K562 (cell line): ENCODE results near the gene CPED1. TPM values are rescaled to one million over a fixed set of nuclear protein-coding genes. Genes with fewer than 3 reads are reported as not detected.
A peak's percentile ranks its signal among the peaks of the same experiment; 100 is the strongest.

ENCODE experiments used
- BRD9 ChIP-seq: fragments of 450-650 bp; IDR thresholded peaks from 2 replicates; pipeline ENCODE4 v1.6.1; 2018; ENCODE audit warnings: low read depth; ENCODE audit not compliant: partially characterized antibody
- CSDE1 ChIP-seq, 2 experiments: fragments of 450-650 bp; IDR thresholded peaks; 2 replicates each; pipeline ENCODE4 v1.6.1; 2016; ENCODE audit warnings: mild to moderate bottlenecking in 1 of 2
- DNMT1 ChIP-seq: fragments of 450-650 bp; IDR thresholded peaks from 2 replicates; pipeline ENCODE4 v1.6.1; 2016; ENCODE audit warnings: antibody characterized with exemption, mild to moderate bottlenecking
- ELF1 ChIP-seq: fragments of 200-800 bp; sonication (Bioruptor generic); IDR thresholded peaks from 2 replicates; pipeline ENCODE4 v1.6.1; 2016; ENCODE audit warnings: missing genetic modification characterization, missing compliant biosample characterization
- GABPA ChIP-seq: fragments of 200-800 bp; sonication (Bioruptor generic); conservative IDR thresholded peaks from 2 replicates; pipeline ENCODE4 v1.6.1; 2016; ENCODE audit warnings: low read depth, missing genetic modification characterization, missing compliant biosample characterization
- GTF2E2 ChIP-seq: fragments of 200-800 bp; sonication (Bioruptor generic); IDR thresholded peaks from 2 replicates; pipeline ENCODE4 v1.6.1; 2016; ENCODE audit warnings: missing genetic modification characterization, missing compliant biosample characterization
- HIVEP1 ChIP-seq: fragments of 250-450 bp; sonication (Bioruptor Pico); IDR thresholded peaks from 2 replicates; pipeline ENCODE4 v1.4.0; 2020; ENCODE audit warnings: mild to moderate bottlenecking
- KLF13 ChIP-seq: fragments of 450-650 bp; IDR thresholded peaks from 2 replicates; pipeline ENCODE4 v1.6.1; 2016; ENCODE audit warnings: missing genetic modification characterization, low read depth, mild to moderate bottlenecking, missing compliant biosample characterization, moderate library complexity, borderline replicate concordance
- RB1 ChIP-seq: fragments of 450-650 bp; IDR thresholded peaks from 2 replicates; pipeline ENCODE4 v1.6.1; 2017; ENCODE audit warnings: low read depth, mild to moderate bottlenecking
- RBM22 ChIP-seq: fragments of 200-400 bp; formaldehyde crosslinking; IDR thresholded peaks from 2 replicates; pipeline ENCODE4 v1.6.1; 2018; ENCODE audit warnings: low read length, low read depth; ENCODE audit not compliant: poor library complexity, severe bottlenecking
- SAP30 ChIP-seq: fragments of 200-600 bp; sonication (generic); IDR thresholded peaks from 2 replicates; pipeline ENCODE4 v1.6.1; 2012; ENCODE audit warnings: borderline replicate concordance, low read depth, mild to moderate bottlenecking, moderate library complexity, low read length, control low read depth, inconsistent platforms; ENCODE audit not compliant: insufficient read depth, poor library complexity, severe bottlenecking
- SMARCA5 ChIP-seq: fragments of 450-650 bp; IDR thresholded peaks from 2 replicates; pipeline ENCODE4 v1.6.1; 2016
- SMC3 ChIP-seq: conservative IDR thresholded peaks from 2 replicates; pipeline ENCODE4 v1.6.1; 2011; ENCODE audit warnings: low read depth, low read length, improper control_type of control experiment; ENCODE audit not compliant: insufficient read depth
- WHSC1 ChIP-seq: IDR thresholded peaks from one replicate; pipeline ENCODE4 v1.6.1; 2012; ENCODE audit warnings: low read length, control low read depth, inconsistent platforms
- ZFP36 ChIP-seq: fragments of 150-350 bp; IDR thresholded peaks from 2 replicates; pipeline ENCODE4 v1.6.1; 2018; ENCODE audit warnings: low read length, low read depth; ENCODE audit not compliant: partially characterized antibody
- ZNF133 ChIP-seq: fragments of 250-450 bp; sonication (Bioruptor Pico); IDR thresholded peaks from 2 replicates; pipeline ENCODE4 v1.4.0; 2020; ENCODE audit warnings: mild to moderate bottlenecking
- ZNF3 ChIP-seq: fragments of 250-450 bp; sonication (Bioruptor Pico); IDR thresholded peaks from 2 replicates; pipeline ENCODE4 v1.5.0; 2021; ENCODE audit warnings: mild to moderate bottlenecking, moderate library complexity
- ZNF57 ChIP-seq: fragments of 450-650 bp; formaldehyde crosslinking; IDR thresholded peaks from 2 replicates; pipeline ENCODE4 v1.4.0; 2020; ENCODE audit warnings: mild to moderate bottlenecking, moderate library complexity
- ZNF707 ChIP-seq: fragments of 250-450 bp; sonication (Bioruptor Pico); conservative IDR thresholded peaks from 2 replicates; pipeline ENCODE4 v1.8.0; 2022; ENCODE audit warnings: inconsistent platforms, mild to moderate bottlenecking, moderate library complexity
- polyA plus RNA-seq, 8 experiments: library from polyadenylated mRNA; depleted of rRNA in 4 of 8; stranded (reverse) in 5 of 8; unstranded in 3 of 8; fragments of >200 nt; fragmentation: Nextera tagmentation in 2 of 8; fragmentation: Illumina TruSeq in 1 of 8; extraction: Ambion mirVana in 2 of 8; extraction: Trizol in 1 of 8; gene quantifications; 2 replicates each; pipeline versions ENCODE4 v1.2.1 to v1.2.3, GENCODE V29; 2011 to 2014; ENCODE audit warnings: inconsistent platforms in 1 of 8, missing spikeins in 1 of 8
- total RNA-seq, 7 experiments: library from RNA; depleted of rRNA in 6 of 7; stranded (reverse); fragments of >200 nt in 6 of 7; fragmentation: Illumina TruSeq in 2 of 7; extraction: Trizol in 2 of 7; gene quantifications; 2 replicates each; pipeline versions ENCODE4 v1.2.1 to v1.2.3, GENCODE V29; 2011 to 2021; ENCODE audit warnings: low replicate concordance in 1 of 7
- TF ChIP-seq, protein P1 (sequence below), 2 experiments: IDR thresholded peaks; 2 replicates each; pipeline ENCODE4 v1.6.1; 2011; ENCODE audit warnings: borderline replicate concordance in 1 of 2, control low read depth in 1 of 2, low read depth in 1 of 2, low read length in 1 of 2, mild to moderate bottlenecking in 1 of 2, mixed read lengths in 1 of 2, moderate library complexity in 1 of 2; ENCODE audit not compliant: insufficient read depth in 1 of 2, insufficient read length in 1 of 2, poor library complexity in 1 of 2, severe bottlenecking in 1 of 2; ENCODE audit errors: extremely low read depth in 1 of 2
- TF ChIP-seq, protein P2 (sequence below): sonication (generic); formaldehyde crosslinking; IDR thresholded peaks from 2 replicates; pipeline ENCODE4 v1.8.0; 2022; ENCODE audit warnings: missing genetic modification reagents, mild to moderate bottlenecking, borderline replicate concordance
- TF ChIP-seq, protein P3 (sequence below): fragments of 450-650 bp; formaldehyde crosslinking; IDR thresholded peaks from 2 replicates; pipeline ENCODE4 v1.4.0; 2020; ENCODE audit warnings: mild to moderate bottlenecking, moderate library complexity
- TF ChIP-seq, protein P4 (sequence below): fragments of 450-650 bp; formaldehyde crosslinking; IDR thresholded peaks from 2 replicates; pipeline ENCODE4 v1.4.0; 2022; ENCODE audit warnings: missing genetic modification characterization

CPED1 gene
- total and polyA plus RNA-seq, 9 of the 15 experiments (the other 6 are each of a cell fraction or from before 2014, with no cell fraction given) = 195 to 393 (median 290) TPM

DNA sequence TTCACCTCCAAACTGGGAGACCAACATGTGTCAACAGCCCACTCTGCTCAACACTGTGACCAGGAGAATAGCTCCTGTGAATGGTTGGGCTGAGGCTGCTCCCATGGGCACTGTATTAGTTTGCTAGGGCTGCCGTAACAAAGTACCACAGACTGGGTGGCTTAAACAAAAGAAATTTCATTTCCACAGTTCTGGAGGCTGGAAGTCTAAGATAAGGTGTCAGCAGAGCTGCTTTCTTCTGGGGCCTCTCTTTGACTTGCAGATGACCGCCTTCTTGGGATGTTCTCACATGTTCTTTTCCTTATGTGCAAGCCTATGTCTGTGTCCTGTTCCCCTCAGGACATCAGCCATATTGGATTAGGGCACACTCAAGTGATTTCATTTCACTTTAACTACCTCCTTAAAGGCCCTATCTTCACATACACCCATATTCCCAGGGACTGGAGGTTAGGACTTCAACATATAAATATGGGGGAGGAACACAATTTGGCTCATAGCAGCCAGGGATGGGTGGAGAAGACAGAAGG, 90.3 kb downstream of the CPED1 start (continued):
- TF ChIP-seq SAP30 = no peak
- no peak for TF ChIP-seq ZFP36
- TF ChIP-seq SMC3 = no peak
- TF ChIP-seq ELF1 (tag) = no peak
- no peak for TF ChIP-seq HIVEP1 (CRISPR knock-in tag)
- no peak for TF ChIP-seq RB1
- TF ChIP-seq ZNF133 = no peak
- TF ChIP-seq, protein P1, sequence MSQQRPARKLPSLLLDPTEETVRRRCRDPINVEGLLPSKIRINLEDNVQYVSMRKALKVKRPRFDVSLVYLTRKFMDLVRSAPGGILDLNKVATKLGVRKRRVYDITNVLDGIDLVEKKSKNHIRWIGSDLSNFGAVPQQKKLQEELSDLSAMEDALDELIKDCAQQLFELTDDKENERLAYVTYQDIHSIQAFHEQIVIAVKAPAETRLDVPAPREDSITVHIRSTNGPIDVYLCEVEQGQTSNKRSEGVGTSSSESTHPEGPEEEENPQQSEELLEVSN (IDR thresholded peaks at IDR 0.05; ENCODE audit: borderline replicate concordance in 1 of 2, extremely low read depth in 1 of 2, insufficient read depth in 1 of 2, insufficient read length in 1 of 2, low read depth in 1 of 2, low read length in 1 of 2, poor library complexity in 1 of 2, severe bottlenecking in 1 of 2) = no peak
- no peak for TF ChIP-seq ZNF57
- TF ChIP-seq GABPA (tag) = no peak
- TF ChIP-seq, protein P2, sequence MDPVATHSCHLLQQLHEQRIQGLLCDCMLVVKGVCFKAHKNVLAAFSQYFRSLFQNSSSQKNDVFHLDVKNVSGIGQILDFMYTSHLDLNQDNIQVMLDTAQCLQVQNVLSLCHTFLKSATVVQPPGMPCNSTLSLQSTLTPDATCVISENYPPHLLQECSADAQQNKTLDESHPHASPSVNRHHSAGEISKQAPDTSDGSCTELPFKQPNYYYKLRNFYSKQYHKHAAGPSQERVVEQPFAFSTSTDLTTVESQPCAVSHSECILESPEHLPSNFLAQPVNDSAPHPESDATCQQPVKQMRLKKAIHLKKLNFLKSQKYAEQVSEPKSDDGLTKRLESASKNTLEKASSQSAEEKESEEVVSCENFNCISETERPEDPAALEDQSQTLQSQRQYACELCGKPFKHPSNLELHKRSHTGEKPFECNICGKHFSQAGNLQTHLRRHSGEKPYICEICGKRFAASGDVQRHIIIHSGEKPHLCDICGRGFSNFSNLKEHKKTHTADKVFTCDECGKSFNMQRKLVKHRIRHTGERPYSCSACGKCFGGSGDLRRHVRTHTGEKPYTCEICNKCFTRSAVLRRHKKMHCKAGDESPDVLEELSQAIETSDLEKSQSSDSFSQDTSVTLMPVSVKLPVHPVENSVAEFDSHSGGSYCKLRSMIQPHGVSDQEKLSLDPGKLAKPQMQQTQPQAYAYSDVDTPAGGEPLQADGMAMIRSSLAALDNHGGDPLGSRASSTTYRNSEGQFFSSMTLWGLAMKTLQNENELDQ = no peak
- peak; percentile 49; the same call in 1 of the 2 replicates for TF ChIP-seq SMARCA5
- no peak for TF ChIP-seq GTF2E2 (tag)
- TF ChIP-seq, protein P3, sequence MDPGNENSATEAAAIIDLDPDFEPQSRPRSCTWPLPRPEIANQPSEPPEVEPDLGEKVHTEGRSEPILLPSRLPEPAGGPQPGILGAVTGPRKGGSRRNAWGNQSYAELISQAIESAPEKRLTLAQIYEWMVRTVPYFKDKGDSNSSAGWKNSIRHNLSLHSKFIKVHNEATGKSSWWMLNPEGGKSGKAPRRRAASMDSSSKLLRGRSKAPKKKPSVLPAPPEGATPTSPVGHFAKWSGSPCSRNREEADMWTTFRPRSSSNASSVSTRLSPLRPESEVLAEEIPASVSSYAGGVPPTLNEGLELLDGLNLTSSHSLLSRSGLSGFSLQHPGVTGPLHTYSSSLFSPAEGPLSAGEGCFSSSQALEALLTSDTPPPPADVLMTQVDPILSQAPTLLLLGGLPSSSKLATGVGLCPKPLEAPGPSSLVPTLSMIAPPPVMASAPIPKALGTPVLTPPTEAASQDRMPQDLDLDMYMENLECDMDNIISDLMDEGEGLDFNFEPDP = no peak
- TF ChIP-seq KLF13 (tag) = no peak
- no peak for TF ChIP-seq RBM22
- no peak for TF ChIP-seq ZNF707 (CRISPR knock-in tag)
- TF ChIP-seq, protein P4, sequence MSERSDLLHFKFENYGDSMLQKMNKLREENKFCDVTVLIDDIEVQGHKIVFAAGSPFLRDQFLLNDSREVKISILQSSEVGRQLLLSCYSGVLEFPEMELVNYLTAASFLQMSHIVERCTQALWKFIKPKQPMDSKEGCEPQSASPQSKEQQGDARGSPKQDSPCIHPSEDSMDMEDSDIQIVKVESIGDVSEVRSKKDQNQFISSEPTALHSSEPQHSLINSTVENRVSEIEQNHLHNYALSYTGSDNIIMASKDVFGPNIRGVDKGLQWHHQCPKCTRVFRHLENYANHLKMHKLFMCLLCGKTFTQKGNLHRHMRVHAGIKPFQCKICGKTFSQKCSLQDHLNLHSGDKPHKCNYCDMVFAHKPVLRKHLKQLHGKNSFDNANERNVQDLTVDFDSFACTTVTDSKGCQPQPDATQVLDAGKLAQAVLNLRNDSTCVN (CRISPR knock-in tag) = no peak
- no peak for TF ChIP-seq ZNF3
- no peak for TF ChIP-seq WHSC1
- no peak for TF ChIP-seq BRD9
- 0 out of 2 replicates have a peak, but pooled peaks have one; percentile 14 for TF ChIP-seq DNMT1
- no peak for TF ChIP-seq CSDE1 (IDR thresholded peaks at IDR 0.05)
